Frontal cortex (tissue), 4 donors: ENCODE results near the gene ZFP3. TPM values are rescaled to one million over a fixed set of nuclear protein-coding genes. Genes with fewer than 3 reads are reported as not detected.
"Not testable (repeated sequence)": the region's sequence is repeated elsewhere in the genome, so short reads cannot be mapped to it uniquely, and the experiment has no call there.

Experiments used
- DNase-seq, 2 donors: peaks; one replicate each; pipeline ENCODE4 v3.0.0; 2012; ENCODE audit warnings: low spot score in 2 of 2
- FAIRE-seq: peaks from 2 replicates; lab custom pipeline; 2012; peaks lifted over from hg19 to GRCh38; lab: Jason Lieb, UNC
- total RNA-seq: library from RNA; depleted of rRNA; stranded (reverse); fragments of >200 nt; gene quantifications from one replicate; pipeline ENCODE4 v1.2.3, GENCODE V29; 2014
- donor health status: control.
- donor health status: control.
- donor health status: control.

ZFP3 gene
- total RNA-seq: 9.4 TPM

DNA sequence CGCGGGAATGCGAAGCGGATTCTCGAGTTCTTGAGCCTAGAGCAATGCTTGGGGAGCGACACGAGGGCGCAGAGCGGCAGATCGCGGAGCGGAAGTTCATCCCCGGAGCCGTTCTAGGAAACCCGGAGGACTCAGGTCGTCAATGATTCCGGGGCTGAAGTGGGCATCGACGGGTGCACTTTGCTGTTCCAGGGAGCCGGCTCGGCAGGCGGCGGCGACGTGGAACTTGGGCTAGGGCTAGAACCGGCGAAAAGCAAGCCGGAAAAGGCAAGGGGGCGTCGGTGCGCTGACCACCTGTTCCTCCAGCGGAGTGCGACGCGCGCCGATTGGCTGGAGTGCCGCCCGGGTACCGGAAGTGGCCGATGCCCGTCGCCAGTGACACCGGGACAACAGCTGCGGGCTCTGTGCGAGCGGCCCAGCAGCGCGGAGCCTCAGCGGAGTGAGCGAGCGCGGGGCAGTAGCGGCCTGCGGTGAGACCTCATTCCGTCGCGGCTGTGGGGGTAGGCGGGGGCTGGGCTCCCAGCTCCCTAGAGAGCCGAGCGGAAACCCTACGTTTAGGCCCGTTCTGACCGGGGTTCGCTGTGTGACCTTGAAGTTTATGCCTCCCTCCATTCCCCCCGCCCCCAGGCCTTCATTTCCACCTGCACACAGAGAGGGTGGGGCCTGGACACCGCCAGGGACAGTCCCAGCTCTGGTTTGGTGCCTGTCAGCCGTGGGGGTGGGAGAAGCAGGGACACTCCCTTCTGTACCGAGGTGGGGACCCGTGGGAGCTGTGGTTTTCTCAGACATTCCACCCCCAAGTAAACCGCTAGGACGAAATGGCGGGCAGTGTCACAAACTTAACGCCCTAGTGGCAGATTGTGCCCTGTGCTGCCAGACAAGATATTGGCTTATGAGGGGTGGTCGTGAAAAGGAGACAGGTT lies at the start of gene ZFP3:
ZFP3 (plus strand) TSS at position 362 of the 923 bp plus-strand sequence. CDS start 13,038 bp downstream, outside the sequence.
- DNase-seq (peak; percentile 75 to 83), FAIRE-seq (no peak)

DNA sequence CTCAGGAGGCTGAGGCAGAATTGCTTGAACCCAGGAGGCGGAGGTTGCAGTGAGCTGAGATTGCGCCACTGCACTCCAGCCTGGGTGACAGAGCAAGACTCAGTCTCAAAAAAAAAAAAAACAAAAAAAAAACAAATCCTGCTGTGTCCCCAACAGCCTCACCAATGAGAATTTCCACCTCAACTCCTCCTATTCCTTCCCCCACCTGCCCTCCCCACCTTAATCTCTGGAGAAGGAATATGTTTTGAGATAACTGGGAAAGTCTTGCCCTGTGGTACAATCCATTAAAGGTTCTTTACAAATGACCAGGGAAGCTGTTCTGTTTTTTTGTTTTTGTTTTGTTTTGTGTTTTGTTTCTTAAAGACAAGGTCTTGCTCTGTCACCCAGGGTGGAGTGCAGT lies 48.1 kb upstream of the ZFP3 start:
- not testable (repeated sequence) for FAIRE-seq, DNase-seq

DNA sequence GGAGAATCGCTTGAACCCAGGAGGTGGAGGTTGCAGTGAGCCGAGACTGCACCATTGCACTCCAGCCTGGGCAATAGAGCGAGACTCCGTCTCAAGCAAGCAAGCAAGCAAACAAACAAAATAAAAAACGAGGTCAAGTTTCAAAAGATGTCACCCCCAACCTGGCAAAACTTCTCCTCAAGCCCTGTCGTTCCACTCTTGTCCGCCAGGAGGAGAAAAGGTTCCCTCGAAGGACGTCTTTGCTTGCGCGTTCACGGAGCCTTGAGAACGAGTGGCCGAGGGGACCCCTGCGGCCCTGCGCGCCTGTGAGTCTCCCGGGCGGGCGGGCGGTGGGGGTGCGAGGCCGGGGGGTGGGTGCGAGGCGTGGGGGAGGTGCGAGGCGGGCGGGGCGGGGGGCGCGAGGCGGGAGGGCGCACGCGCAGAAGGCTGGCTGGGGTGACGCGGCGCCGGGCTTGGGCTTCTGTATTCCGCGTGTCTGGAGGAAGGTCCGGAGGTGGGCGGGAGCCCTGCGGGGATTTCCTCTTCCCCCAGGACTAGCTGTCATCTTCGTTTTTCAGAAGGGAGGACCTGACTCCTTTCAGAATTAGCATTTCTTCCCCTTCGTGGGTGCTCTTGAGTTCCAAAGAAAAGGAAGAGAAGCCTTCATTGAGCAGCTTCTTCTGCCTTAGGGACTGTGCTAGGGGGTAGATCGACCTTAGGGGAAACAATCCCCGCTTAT lies 46.7 kb upstream of the ZFP3 start:
- FAIRE-seq: no peak
- DNase-seq: peak; percentile 79 to 87

DNA sequence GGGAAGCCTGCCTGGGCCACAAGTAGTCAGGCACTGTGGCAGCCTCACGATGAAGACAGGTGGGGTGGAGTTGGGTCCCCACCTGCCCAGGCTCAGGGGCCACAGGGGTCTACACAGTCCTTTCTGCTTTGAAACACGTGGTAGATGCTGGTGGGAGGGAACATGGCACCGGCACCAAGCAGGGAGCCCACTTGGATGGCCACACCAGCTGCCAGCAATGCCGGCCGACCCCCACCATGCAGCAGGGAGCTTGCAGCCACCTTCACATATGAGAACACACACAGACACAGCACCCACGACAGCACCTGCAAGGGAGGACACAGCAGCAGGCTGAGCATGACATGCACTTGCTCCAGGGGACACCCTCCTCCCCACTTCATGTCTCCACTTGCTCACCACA lies 45.4 kb upstream of the ZFP3 start:
- FAIRE-seq (no peak), DNase-seq (no peak)

DNA sequence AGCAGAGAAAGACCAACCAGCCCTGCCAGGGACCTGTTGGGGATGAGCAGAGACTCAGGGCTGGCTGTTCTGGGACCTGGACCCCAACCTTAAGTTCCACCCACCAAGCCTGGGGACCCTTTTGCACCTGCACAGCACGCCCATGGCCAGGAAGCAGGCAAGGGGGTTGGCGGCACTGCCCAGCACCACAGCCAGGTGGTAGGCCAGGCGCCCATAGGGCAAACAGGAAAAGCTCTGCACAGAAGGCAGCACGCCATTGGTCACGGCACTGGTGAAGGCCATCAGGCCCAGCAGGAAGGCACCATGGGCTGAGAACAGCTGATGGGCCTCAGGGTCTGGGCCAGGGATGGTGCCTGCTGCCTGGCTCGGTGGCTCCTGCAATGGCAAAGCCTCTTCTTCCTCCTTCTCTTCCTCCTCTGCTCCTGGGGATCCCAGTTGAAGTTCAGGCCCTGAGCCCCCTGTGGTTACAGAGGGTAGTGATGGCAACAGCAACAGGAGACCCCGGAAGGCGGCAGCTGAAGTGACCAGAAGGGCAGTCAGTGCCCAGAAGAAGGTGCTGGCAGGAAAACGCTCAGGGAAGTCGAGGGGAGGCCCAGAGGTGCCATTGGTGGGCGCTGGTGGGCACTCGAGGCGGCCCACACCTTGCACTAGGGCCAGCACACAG lies 44.8 kb upstream of the ZFP3 start:
- no peak for DNase-seq
- FAIRE-seq: no peak

DNA sequence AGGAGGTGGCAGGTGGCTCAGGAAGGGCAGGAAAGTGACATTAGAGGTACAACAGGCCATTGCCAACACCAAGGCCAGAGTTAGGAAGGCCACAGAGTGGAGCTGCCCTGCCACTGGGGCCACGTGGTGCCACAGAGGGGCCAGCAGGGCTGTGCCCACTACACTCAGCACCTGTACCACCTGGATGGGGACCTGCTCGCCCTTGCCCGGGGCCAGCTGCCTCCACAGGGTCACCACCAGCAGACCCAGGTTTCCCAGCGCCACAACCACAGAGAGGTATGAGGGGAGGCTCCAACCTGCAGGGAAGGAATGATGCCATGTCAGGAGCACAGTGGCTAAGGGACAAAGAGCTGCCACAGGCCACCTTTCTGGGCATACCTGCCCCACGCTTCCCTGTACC lies 44.2 kb upstream of the ZFP3 start:
- no peak for DNase-seq
- FAIRE-seq: no peak

DNA sequence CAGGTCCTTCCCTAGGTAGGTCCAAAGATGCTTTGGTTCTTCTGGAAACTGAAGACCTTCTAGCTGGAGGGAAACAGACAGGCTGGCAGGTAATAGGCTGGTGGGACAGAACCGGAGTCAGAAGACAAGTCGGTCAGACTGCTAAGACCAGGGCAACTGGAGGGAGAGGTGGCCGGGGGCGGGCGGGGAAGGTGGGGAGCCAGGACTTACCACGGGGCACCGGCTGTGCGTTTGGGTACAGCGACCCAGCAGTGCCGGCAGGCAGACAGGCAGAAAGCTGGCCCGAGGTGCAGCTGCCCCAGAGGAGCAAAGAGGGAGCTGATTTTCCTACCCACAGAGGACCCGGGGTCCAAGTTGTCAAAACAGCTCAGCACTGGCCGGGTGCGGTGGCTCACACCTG lies 43.6 kb upstream of the ZFP3 start:
- no peak for FAIRE-seq
- no peak for DNase-seq

- DNase-seq: no peak
- FAIRE-seq: no peak
These were observed 43.0 kb upstream of the ZFP3 start, which contains the start of gene SLC52A1 for GRCh38 chr17:5035315-5035714. SLC52A1 (minus strand) TSS chr17:5035426; CDS start chr17:5034606, 820 bp downstream.

GRCh38 chr17:5042157-5043022 lies 35.9 kb upstream of the ZFP3 start:
- DNase-seq (no peak), FAIRE-seq (no peak)

GRCh38 chr17:5043524-5043923 lies 34.7 kb upstream of the ZFP3 start:
- no peak for DNase-seq
- FAIRE-seq: no peak

- DNase-seq (no peak), FAIRE-seq (no peak)
These were observed 33.6 kb upstream of the ZFP3 start for GRCh38 chr17:5044630-5045029.

DNA sequence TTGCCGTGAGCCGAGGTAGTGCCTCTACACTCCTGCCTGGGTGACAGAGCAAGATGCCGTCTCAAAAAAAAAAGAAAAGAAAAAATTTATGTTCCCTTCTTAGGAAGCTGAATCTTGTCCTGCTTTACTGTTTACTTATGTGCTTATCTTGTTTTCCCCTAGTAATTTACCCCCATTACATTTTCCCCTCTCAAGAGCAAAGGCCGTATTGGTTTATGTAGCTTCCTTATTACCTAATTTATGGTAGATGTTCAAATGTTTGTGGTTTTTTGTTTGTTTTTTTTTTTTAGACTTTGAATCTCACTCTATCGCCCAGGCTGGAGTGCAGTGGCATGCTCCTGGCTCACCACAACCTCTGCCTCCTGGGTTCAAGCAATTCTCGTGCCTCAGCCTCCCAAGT lies 32.8 kb upstream of the ZFP3 start:
- FAIRE-seq: no peak

GRCh38 chr17:5047446-5047845 lies 30.8 kb upstream of the ZFP3 start:
- FAIRE-seq: no peak
- DNase-seq: no peak

More for the DNA sequence above, 32.8 kb upstream of the ZFP3 start:
- no peak for DNase-seq

GRCh38 chr17:5049314-5049841 lies 28.9 kb upstream of the ZFP3 start:
- no peak for DNase-seq
- FAIRE-seq: no peak

DNA sequence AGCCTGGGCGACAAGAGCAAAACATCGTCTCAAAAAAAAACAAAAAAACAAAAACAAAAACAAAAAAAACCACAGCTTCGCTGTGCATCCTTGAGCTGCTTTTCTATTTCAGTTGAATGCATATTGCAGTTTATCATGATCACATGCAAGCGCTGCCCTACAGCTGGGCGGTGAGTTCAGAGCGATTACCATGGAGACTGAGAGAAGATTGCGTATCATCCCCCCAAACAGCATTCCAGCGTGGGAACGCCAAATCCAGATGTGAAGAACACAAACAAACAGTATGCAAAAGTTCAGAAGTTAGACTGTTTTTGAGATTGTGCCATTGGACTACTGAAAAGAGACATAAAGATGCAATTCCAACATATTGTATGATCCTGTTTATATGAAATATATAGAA lies 28.0 kb upstream of the ZFP3 start:
- FAIRE-seq (no peak), DNase-seq (no peak)

DNA sequence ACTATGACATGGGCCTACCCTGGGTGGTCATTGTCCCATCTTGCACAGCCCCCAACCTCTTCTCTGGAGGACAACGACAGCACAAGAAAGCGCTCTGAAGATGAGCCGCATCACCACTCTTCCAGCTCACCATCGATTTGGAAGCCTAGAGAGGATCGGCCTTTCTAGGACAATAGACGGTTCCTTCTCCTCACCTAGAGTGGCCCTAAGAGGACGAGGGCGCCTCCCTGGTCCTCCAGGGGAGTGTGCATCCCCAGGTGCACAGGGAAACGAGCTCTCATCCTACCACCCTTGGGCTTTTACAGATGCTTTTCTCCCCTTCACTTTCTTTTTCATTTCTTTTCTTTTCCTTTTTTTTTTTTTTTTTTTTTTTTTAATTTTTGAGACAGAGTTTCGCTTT lies 22.7 kb upstream of the ZFP3 start:
- FAIRE-seq (no peak), DNase-seq (no peak)

DNA sequence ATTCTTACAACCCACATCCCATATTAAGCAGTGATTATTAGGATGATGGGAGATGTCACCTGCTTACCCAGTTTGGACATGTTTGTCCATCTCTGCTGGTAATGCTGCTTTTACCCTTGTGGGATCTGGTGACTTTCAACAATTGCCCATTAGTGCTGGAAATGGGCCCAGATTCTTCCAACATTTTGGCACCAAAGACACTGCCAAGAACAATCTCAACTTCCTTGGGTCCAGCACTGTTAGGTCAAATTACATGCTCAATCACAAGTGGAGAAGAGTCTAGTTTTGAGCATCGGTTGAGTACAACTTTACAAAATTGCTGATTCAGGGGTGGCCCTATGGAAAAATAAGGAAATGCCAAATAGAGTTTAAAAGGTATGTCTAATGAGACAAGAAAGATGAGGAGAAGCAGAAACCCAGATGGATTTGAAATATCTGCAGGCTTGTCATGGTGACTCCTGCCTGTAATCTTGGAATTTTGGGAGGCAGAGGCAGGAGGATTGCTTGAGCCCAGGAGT lies 13.0 kb upstream of the ZFP3 start:
- DNase-seq (no peak), FAIRE-seq (no peak)

GRCh38 chr17:5068236-5068635 lies 10.0 kb upstream of the ZFP3 start:
- DNase-seq: no peak
- no peak for FAIRE-seq

DNA sequence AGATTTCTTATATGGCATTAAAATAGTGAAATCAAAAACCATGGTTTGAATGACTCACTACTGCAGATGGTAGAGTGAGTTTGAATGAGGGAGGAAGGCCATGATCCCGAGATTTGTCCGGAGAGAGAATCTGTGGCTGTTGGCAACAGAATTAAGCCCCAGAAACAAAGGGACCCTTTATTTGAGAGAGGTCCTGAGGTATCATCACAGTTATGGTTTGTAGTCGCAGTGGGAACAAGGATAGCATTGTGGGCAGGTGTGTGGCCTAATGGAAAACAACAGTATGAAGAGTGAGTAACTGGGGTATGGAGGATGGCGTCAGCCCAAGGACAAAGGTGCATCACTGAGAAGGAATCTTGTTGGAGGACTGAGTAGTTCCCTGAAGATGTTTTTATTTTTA lies 8.5 kb upstream of the ZFP3 start:
- no peak for FAIRE-seq
- no peak for DNase-seq
